M059J (cell line): Measurements from ENCODE around the gene MTNR1A. TPM values are rescaled to one million over a fixed set of nuclear protein-coding genes. Genes with fewer than 3 reads are reported as not detected.
"Not testable (repeated sequence)": the region's sequence is repeated elsewhere in the genome, so short reads cannot be mapped to it uniquely, and the experiment has no call there.

Experiments
- DNase-seq: peaks from one replicate; pipeline ENCODE4 v3.0.0-alpha.2; 2012; ENCODE audit warnings: low read depth
- total RNA-seq: library from RNA; depleted of rRNA; stranded (reverse); fragments of >200 nt; shearing (Covaris generic); gene quantifications from 2 replicates; pipeline ENCODE4 v1.2.3, GENCODE V29; 2014

Gene MTNR1A
- total RNA-seq, 1 experiment from 2014 or later = not detected

DNA sequence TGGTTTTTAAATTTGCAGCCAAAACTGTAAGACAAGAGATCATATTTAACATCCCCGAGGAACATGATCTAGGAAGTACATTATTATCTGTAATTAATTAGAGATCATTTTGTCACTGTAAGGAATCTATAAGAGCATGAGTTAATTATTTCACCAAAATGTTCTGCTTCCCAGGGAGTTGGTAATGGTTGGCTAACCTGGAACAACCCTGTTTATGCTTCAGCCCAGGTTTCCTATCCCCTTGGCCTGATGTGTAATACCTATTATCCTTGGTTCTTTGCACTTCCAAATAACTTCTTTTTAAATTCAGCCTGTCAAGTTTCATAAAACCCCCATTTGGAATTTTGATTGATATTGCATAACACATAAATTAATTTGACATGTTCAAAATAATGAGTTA lies 6.4 kb upstream of the MTNR1A start:
- no peak for DNase-seq

- DNase-seq = no peak
Observed at GRCh38 chr4:186560647-186561046, 5.3 kb upstream of the MTNR1A start.

- DNase-seq = peak; percentile 71
Observed at GRCh38 chr4:186557486-186557885, 2.1 kb upstream of the MTNR1A start.

- peak; percentile 26 for DNase-seq
Observed at GRCh38 chr4:186557061-186557460, 1.7 kb upstream of the MTNR1A start.

GRCh38 chr4:186554539-186554913 lies 841 bp downstream of the MTNR1A start:
- DNase-seq = peak; percentile 14

GRCh38 chr4:186553717-186554116 lies 1.6 kb downstream of the MTNR1A start:
- no peak for DNase-seq

GRCh38 chr4:186551849-186552248 lies 3.5 kb downstream of the MTNR1A start:
- DNase-seq = no peak

DNA sequence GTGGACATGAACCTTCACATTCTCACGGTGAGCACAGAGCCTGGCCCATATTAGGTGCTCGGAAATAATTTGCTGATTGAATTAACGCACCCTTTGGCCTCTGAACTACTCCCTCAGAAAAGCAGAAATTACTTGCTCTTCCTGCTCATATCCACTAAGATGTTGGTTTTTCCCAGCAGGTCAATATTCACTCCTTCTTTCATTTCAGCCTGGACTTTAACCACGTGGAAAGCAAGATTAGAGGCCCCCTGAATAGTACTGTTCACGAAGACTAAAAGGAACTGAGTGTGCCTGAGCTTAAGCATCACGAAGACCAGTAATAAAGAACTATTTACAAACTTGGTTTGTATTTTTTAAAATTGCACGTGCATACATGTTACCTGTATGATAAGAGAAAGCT lies 9.9 kb downstream of the MTNR1A start:
- DNase-seq = no peak

DNA sequence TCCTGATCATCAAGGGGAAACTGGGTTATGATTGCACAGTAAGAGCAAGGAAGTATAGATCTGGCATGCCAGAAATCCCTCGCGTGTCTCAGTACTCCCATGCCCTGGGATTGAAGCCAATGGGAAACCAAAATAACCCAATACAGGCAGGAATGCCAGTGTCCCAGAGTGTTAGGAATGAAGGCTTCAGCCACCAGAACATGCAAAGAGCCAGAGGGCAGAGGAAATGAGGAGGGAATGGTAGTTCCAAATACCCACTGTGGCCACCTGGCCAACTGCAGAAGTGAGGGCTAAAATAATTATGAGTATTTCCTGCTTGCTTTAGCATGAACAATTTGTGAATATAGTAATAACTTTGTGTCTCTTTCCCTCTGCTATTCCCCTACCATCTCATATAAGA lies 12.2 kb downstream of the MTNR1A start:
- no peak for DNase-seq

GRCh38 chr4:186541801-186542200 lies 13.6 kb downstream of the MTNR1A start:
- no peak for DNase-seq

GRCh38 chr4:186537843-186538521 lies 17.4 kb downstream of the MTNR1A start:
- DNase-seq = no peak

- DNase-seq = peak; percentile 15
Observed at GRCh38 chr4:186536285-186536684, 19.1 kb downstream of the MTNR1A start.

DNA sequence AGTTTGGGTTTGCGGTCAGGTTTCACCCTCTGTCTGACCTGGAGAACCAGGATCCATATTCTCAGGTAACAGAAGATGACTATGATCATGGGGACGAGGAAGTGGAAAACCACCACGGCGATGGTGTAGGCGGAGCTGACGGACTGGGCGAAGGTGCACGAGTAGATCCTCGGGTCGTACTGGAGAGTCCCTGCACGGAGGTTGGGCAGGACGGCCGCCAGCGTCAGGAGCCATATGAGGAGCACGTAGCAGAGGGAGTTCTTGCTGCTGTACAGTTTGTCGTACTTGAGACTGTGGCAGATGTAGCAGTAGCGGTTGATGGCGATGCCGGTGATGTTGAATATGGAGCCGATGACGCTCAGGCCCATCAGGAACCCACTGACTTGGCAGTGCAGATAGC lies 21.3 kb downstream of the MTNR1A start:
- peak; percentile 9 for DNase-seq

DNA sequence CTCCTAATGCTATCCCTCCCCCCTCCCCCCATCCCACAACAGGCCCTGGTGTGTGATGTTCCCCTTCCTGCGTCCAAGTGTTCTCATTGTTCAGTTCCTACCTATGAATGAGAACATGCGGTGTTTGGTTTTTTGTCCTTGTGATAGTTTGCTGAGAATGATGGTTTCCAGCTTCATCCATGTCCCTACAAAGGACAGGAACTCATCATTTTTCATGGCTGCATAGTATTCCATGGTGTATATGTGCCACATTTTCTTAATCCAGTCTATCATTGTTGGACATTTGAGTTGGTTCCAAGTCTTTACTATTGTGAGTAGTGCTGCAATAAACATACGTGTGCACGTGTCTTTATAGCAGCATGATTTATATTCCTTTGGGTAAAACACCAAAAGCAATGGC lies 31.4 kb downstream of the MTNR1A start:
- DNase-seq = not testable (repeated sequence)

DNA sequence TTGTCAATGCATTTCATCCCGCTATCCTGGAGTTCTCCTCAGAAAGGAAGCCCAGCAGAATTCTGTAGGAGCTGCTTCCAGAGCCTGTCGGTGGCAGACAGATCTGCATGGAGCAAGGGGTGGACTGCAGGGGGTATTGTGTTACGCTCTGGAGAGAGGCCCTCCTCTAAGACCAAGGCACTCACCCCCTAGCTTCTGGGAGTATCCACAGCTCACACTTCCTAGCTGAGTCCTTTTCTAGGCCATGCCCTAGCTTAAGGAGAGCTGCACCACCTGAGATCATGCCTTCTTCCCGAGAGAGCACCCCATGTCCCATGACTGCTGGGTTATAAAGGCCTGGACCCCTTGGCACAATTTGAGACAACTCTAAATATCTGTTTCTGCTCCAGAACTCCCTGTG lies 39.1 kb downstream of the MTNR1A start:
- DNase-seq = no peak

DNA sequence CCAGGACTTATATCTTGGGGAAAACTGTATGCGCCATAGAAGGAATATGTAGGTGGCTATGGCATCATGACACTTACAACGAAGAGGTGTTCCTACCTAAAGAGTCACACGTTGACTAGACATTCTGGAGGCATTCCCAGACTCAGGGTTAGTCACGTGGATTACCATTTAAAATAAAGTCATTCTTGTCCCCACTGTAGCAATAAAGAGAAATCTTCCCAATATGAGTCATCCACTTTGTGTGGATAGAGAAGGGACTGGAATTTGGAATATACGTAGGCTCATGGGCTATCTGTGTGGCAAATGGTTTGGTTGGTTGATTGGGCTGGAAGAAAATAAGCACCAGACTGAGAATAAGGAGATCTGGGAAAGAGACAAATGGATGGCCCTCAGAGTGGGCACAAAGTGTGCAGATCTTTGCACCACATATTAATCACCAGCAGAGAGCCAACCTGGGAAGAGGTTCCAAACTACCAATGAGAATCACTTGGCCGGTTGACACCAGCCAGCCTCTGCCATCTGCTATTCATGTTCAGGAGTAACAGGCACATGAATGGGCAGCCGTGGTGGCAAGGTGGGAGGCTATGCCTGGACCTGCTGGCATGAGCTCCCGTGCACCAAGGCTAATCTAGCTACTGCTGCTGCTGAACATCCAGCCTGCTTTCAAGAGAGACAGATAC lies 41.0 kb downstream of the MTNR1A start:
- DNase-seq = peak; percentile 54

GRCh38 chr4:186504771-186505170 lies 50.6 kb downstream of the MTNR1A start:
- DNase-seq = not testable (repeated sequence)

DNA sequence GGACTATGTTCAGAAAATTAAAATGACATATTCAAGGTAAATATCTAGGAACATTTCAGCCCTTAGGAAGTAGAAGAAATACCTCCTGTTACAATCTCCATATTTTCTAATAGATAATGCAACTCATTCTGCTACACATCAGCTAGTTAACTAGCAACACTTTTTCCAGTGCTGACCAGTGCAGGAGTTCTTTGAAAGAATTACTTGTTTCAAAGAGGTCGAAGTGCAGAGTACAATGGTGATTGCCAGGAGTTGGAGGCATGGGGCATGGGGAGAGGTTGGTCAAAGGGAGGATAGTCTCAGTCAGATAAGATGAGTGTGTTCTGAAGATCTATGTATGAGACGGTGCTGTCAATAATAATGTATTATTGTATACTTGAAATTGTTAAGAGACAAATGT lies 53.1 kb downstream of the MTNR1A start:
- no peak for DNase-seq

DNA sequence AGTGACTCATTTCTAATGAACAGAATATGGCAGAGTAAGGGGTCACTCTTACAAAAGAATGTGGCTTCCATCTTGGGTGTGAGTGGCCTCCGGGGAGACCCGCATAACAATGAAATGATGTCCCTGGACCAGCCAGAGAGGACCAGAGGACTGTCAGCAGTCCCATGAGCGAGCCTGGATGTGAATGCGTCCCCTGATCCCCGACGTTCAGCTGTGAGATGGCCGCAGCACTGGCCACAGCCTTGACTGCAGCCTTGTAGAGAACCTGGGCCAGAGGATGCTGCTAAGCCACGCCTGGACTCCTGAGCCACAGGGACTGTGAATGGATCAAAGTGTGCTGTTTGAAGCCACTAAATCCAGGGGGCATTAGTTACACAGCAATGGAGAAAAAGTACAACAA lies 53.8 kb downstream of the MTNR1A start:
- DNase-seq = no peak

GRCh38 chr4:186500721-186501304 lies 54.6 kb downstream of the MTNR1A start:
- DNase-seq = no peak

DNA sequence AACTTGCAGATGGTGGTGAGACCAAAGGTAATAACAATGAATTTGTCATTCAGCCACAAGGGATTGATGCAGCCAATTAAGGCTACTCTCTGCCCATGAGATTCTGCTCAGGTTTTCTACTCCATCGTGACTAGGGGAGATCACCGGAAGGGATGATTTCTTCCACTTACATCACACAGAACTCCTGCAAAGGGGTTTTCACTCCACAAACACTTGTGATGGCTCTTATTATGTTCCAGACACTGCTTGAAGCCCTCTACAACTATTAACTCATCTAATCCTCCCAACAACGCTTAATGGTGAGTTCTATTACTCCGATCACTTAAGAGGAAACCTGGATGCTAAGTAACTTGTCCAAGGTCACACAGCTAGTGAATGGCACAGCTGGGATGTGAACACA lies 55.9 kb downstream of the MTNR1A start:
- no peak for DNase-seq

GRCh38 chr4:186497043-186497442 lies 58.3 kb downstream of the MTNR1A start:
- no peak for DNase-seq

DNA sequence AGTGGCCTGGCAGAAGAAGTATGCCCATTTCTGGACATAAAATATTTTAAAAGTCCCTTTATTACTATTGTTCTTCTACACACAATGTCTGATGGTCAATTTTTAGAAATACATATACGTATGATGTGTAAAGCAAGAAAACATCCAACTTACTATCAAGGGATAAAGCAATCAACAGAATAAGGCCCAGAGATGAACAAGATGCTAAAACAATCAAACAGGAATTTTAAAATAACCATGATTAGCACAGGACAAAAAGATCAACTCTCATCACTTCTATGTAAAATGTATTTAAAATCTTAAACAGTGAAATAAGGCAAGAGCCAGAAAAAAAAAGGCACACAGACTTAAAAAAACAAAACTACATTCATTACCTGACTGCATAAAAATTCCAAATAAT lies 60.9 kb downstream of the MTNR1A start:
- DNase-seq = no peak
